ENCODE data around the gene KRTAP12-1.
"Not testable (repeated sequence)": the region's sequence is repeated elsewhere in the genome, so short reads cannot be mapped to it uniquely, and the experiment has no call there.

The KRTAP12-1 gene

GRCh38 chr21:44647222-44647552, 34.8 kb downstream of the KRTAP12-1 start:
- in situ Hi-C loops (cut with MboI; ENCODE audit: low sequenced_read_pairs) = no loop called here

- in situ Hi-C loops (cut with MboI; ENCODE audit: low sequenced_read_pairs) = not testable (repeated sequence)
These were observed 35.4 kb downstream of the KRTAP12-1 start, which contains the start of gene KRTAP10-11 for GRCh38 chr21:44646366-44647221. TSS of gene KRTAP10-11 (plus strand) at chr21:44646414. CDS start at chr21:44646459, 45 bp downstream.

DNA sequence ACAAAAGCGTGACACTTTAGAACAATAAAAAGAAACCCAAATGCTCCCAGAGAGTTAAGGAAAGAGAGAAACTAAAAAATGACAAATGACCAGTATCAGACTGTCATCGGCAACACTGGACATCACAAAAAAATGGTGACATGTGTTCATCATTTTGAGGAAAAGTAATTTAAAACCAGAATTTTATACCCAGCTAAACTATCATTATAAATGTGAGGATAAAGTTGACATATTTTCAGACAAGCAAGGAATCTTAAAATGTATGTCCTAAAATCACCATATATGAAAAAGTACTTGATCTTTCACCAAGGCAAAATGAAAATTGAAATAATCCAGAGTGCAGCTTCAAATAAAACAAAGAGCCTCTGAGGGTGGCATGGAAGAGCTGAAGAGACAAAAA, 37.1 kb downstream of the KRTAP12-1 start:
- in situ Hi-C loops (cut with MboI; ENCODE audit: low sequenced_read_pairs) = no loop called here

DNA sequence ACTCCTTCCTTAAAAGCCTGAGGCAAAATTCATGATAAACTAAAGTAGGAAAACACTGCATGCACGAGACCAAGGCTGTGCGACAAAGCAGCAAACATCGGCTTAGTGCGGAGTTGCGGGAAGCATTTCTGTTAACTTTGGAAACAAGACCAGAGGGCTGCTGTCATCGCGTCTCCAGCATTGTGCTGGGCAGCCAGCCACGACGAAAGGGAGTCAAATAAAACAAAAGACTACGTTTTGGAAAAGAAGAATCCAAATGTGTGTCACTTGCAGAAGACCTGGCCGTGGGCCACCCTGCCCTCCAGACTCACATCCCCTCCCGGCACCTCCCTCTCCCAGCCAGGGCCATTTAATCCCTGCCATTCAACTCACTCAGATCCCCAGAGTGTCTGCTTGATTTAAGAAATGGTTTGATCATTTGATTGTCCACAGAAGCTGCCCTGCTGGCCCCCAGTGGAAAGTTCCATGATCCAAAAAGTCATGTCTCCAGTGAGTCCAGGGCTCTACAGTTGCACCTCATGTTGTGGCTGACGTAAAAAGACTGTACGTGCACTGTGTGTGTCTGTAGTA, 38.1 kb downstream of the KRTAP12-1 start:
- in situ Hi-C loops (cut with MboI; ENCODE audit: low sequenced_read_pairs) = no loop called here

GRCh38 chr21:44640761-44641160, 41.2 kb downstream of the KRTAP12-1 start:
- in situ Hi-C loops (cut with MboI; ENCODE audit: low sequenced_read_pairs) = no loop called here

DNA sequence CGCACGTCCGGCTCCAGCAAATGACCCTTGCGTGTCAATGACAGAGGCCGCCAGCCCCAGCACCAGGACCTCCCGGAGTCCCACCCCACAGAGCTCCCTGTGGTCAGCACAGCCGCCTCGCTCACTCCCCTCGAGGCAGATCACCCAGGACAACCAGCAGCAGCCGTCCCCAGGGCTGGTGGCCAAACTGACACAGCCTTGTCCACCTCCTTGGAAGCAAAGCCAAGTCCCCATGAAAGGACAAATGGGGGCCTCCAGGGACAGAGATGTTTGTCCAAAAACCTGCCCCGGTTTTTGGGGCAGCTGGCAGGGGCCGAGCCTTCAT, 42.7 kb downstream of the KRTAP12-1 start:
- in situ Hi-C loops (cut with MboI; ENCODE audit: low sequenced_read_pairs) = no loop called here

GRCh38 chr21:44638506-44639330, 43.2 kb downstream of the KRTAP12-1 start:
- in situ Hi-C loops (cut with MboI; ENCODE audit: low sequenced_read_pairs) = not testable (repeated sequence)

DNA sequence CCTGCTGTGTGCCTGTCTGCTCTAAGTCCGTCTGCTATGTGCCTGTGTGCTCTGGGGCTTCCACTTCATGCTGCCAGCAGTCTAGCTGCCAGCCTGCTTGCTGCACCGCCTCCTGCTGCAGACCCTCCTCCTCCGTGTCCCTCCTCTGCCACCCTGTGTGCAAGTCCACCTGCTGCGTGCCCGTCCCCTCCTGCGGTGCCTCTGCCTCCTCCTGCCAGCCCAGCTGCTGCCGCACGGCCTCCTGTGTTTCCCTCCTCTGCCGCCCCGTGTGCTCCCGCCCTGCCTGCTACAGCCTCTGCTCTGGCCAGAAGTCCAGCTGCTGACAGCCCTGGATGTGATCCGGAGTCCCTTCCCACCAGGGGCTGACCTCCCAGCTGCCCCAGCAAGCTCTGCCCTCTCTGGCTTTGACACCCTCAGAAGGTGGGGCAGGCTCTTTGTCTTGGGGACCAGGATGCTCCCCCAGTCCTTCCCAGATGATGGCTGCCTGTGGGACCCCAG, 44.1 kb downstream of the KRTAP12-1 start:
- in situ Hi-C loops (cut with MboI; ENCODE audit: low sequenced_read_pairs) = not testable (repeated sequence)

- in situ Hi-C loops (cut with MboI; ENCODE audit: low sequenced_read_pairs) = no loop called here
These were observed 44.7 kb downstream of the KRTAP12-1 start, which contains the start of gene KRTAP10-10 for GRCh38 chr21:44637018-44637850. TSS of gene KRTAP10-10 (plus strand) at chr21:44637356. CDS start at chr21:44637418, 62 bp downstream.

DNA sequence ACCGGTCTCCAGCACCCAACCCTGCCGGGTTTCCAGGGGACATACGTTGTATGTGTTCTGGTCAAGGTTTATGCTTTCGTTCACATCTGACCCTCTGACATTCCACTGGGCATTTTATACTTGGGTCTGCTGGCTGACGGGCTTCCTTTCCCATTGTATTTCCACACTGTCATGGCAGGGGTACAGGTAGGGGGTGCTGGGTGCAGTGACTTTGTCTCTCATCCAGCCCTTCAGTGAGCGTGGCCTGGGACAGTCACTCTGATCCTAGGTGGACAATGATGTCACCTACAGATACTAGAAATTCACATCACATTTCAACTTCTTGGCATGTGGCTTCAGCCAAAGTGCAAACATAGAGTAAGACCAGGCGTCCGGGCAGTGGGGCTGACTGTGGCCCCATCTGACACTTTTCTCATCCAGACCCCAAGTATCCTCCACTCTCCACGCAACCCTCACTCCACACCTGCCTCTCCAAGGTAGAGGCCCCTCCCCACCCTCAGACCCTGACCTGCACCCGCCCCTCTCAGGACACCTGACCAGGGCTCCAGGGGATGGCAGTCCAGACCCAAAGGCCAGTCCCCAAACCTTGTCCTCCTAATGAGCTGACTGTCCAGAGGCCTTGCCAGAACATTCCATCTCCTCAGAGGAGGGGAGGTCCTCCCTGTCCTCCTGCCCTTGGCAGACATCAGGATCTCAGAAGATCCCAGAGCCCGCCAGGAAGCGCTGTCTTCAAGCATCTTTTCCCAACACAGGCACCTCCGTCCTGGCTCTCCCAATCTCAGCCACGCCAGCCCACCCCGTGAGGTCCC, 45.5 kb downstream of the KRTAP12-1 start:
- in situ Hi-C loops (cut with MboI; ENCODE audit: low sequenced_read_pairs) = no loop called here

DNA sequence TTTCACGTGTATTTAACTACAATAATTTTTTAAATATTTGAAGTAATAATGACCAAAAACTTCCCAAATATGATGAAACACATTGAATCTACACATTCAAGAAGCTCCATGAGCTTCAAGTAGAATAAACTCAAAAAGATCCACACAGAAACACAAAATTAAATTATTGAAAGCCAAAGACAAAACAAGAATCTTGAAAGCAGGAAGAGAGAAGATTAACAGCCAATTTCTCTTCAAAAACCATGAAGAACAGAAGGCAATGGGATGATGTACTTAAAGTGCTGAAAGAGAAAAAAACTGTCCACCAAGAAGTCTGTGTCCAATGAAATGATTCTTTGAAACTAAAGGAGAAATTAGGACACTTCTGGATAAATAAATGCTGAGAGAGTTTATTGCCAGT, 49.9 kb downstream of the KRTAP12-1 start:
- in situ Hi-C loops (cut with MboI; ENCODE audit: low sequenced_read_pairs) = no loop called here

Measured in HL-60/S4 treated with phorbol 12-myristate 13-acetate at 8.2 ng/mL for 4 days and 3 days (cell line).